ENCODE data around the gene PAIP2B.

The PAIP2B gene

GRCh38 chr2:71254776-71255175, 27.9 kb upstream of the PAIP2B start:
- DNase-seq (ENCODE audit: low read depth) = no peak
- TF ChIP-seq, protein P1, sequence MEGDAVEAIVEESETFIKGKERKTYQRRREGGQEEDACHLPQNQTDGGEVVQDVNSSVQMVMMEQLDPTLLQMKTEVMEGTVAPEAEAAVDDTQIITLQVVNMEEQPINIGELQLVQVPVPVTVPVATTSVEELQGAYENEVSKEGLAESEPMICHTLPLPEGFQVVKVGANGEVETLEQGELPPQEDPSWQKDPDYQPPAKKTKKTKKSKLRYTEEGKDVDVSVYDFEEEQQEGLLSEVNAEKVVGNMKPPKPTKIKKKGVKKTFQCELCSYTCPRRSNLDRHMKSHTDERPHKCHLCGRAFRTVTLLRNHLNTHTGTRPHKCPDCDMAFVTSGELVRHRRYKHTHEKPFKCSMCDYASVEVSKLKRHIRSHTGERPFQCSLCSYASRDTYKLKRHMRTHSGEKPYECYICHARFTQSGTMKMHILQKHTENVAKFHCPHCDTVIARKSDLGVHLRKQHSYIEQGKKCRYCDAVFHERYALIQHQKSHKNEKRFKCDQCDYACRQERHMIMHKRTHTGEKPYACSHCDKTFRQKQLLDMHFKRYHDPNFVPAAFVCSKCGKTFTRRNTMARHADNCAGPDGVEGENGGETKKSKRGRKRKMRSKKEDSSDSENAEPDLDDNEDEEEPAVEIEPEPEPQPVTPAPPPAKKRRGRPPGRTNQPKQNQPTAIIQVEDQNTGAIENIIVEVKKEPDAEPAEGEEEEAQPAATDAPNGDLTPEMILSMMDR (IDR thresholded peaks at IDR 0.05; ENCODE audit: control insufficient read depth, extremely low read depth, insufficient read depth) = no peak
- H3K4me3 ChIP-seq (ENCODE audit: low read depth, low read length) = no peak overlapping the region

- DNase-seq (ENCODE audit: low read depth) = no peak
- TF ChIP-seq, protein P1 (IDR thresholded peaks at IDR 0.05; ENCODE audit: control insufficient read depth, extremely low read depth, insufficient read depth) = no peak
- no peak overlapping the region for H3K4me3 ChIP-seq (ENCODE audit: low read depth, low read length)
Measured at GRCh38 chr2:71254078-71254477, 27.2 kb upstream of the PAIP2B start.

DNA sequence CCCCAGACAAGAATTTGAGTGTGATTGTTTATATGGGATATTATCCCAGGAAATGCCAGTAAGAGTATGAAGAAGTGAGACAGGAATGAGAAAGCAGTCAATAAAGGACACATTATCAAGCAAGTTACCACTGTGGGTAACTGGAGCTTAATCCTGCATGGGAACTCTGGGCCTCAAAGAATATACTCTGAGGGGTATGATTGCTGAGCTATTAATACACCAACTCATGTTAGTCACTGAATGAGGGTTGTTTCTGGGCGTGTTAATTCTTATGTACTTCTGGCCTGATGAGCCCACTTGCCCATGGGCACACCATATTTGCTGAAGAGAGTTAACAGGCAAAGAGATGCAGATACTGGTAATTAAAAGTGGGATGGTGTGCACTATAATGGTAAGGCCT, 26.6 kb upstream of the PAIP2B start:
- DNase-seq (ENCODE audit: low read depth) = no peak

DNA sequence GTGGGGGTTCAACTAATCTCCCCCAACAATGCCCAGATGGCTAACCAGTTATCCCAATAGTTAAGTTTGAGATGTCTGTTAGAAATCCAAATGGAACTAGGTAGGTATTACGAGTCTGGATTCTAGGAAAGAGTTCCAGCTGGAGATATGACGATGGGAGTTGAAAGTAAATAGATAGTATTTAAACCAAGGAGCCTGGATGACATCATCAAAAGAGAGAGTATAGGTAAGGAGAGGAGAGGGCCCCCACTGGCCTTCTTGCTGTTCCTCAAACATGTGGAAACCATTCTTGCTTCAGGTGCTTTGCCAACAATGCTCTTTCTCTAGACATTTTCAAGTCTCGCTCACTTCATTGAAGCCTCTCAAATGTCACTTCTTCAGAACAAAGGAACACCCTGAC, 26.0 kb upstream of the PAIP2B start:
- no peak for DNase-seq (ENCODE audit: low read depth)
- TF ChIP-seq, protein P1 (IDR thresholded peaks at IDR 0.05; ENCODE audit: control insufficient read depth, extremely low read depth, insufficient read depth) = no peak
- H3K4me3 ChIP-seq (ENCODE audit: low read depth, low read length) = no peak overlapping the region

More for the DNA sequence above, 26.6 kb upstream of the PAIP2B start:
- TF ChIP-seq, protein P1 (IDR thresholded peaks at IDR 0.05; ENCODE audit: control insufficient read depth, extremely low read depth, insufficient read depth) = no peak
- no peak overlapping the region for H3K4me3 ChIP-seq (ENCODE audit: low read depth, low read length)

- no peak overlapping the region for H3K4me3 ChIP-seq (ENCODE audit: low read depth, low read length)
- DNase-seq (ENCODE audit: low read depth) = no peak
- TF ChIP-seq, protein P1 (IDR thresholded peaks at IDR 0.05; ENCODE audit: control insufficient read depth, extremely low read depth, insufficient read depth) = no peak
Measured at GRCh38 chr2:71250935-71251334, 24.0 kb upstream of the PAIP2B start.

- TF ChIP-seq, protein P1 (IDR thresholded peaks at IDR 0.05; ENCODE audit: control insufficient read depth, extremely low read depth, insufficient read depth) = no peak
- no peak for DNase-seq (ENCODE audit: low read depth)
- no peak overlapping the region for H3K4me3 ChIP-seq (ENCODE audit: low read depth, low read length)
Measured at GRCh38 chr2:71244302-71244660, 17.4 kb upstream of the PAIP2B start.

DNA sequence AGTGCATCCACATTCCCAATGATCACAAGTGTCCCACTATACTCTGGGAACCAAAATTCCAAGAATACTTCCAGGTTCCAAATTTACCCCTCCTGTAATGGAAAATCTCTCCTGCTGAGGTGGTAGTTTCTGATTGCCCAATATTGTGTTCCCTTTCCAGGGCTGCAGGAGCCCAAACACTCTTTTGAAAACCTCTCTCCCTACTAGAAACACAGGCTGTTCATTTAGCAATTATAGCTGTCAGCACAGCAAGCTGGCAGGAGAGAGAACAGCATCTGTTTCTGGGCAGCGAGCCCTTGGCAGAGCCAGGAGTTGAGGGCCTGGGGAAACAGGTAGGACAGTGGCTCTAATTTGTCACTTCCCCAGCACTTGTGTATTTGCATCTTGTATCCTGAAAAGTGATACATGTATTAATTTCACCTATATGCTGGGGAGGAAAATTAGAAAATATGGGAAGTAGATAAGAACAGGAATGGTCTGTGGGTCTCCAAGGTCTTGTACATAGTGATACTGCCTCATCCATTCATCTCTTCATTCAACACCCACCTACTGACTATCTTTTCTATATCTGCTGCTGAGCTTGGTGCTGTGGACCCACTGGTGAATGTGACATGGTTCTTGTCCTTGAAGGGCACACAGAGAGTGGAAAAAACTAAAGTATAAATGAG, 16.9 kb upstream of the PAIP2B start:
- peak; percentile 2 for DNase-seq (ENCODE audit: low read depth)

More for the DNA sequence above, 16.9 kb upstream of the PAIP2B start:
- TF ChIP-seq, protein P1 (IDR thresholded peaks at IDR 0.05; ENCODE audit: control insufficient read depth, extremely low read depth, insufficient read depth) = no peak
- H3K4me3 ChIP-seq (ENCODE audit: low read depth, low read length) = no peak overlapping the region

Data from LNCaP clone FGC (cell line).